ENCODE results near the gene THEM4. TPM values are rescaled to one million over a fixed set of nuclear protein-coding genes. Genes with fewer than 3 reads are reported as not detected.
A peak's percentile ranks its signal among the peaks of the same experiment; 100 is the strongest.

Gene THEM4
- total and polyA plus RNA-seq, 10 donors = 10.1 to 46.3 (median 15.5) TPM

DNA sequence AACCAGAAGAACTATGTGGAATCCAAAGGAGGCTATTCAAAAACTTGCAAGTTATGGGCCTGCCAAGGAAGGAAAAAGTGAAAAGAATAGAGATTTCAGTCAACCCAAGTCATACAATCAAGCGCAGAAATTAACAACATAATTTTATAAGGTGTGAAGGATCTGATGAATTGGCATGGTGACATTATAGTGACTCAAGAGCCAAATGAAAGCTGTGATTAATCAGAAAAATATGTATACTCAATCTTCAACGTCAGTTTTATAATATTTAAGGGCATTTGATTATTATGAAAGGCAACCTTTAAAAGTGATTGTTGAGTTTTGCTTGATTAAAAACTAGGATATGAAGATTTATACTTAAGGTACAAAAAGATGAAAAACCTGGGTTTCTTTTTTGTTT is 37.8 kb upstream of the THEM4 start:
- H3K4me3 ChIP-seq = no peak overlapping the region
- WGBS, 5 donors = 89 to 96% (median 92%) methylated on average over 2 of the region's 2 CpGs

DNA sequence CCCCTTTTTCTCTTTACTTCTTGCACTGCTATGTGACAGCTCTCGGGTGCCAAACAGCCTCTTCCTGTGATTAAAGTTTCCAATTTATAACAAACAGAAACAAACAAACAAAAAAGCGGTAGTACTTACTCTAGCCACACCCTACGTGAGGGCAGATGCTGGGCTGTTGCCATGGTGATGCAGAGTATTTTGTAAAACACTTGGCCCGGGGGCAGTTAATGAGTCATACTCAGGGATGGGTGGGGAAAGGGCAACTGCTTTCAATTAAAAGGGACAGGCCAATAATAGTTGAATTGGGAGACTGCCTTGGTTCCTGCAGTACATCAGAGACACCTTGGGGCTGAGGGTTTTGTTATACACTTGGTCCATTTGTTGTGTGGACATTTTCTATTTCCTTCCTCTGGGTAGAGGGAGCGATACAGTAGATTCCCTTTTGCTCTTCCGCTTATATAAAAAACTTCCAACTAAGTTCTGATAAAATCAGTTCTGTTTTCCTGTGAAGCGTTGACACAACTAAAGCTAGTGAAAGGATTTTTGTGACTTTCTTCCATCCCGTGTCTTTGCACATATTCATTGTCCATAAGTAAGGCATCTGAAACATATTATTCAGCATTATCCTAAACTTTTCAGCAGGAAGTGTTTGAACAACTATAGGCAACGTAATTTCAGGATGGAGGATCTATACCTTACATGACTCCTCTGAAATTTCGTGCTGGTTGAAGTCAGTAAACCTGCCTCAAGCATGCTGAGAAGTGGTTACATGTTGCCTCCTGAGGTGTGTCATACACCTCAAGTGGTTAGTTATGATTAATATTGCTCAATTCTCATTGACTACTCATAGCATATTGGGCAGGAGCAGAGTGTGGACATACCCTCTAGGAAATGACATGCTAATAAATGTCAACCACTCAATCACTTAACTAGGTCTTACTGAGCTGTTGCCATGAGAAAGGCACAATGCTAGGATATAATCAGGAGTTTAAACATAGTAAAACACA is 36.7 kb upstream of the THEM4 start:
- Histone ChIP-seq H3K27ac (peak overlapping the region in 6 of 8 donors; percentile 30 to 76 (median 54)), H3K9me3 (no peaks in the 10 kb centered on the region), H3K36me3 (no peaks in the 10 kb centered on the region), H3K4me1 (peaks cover 7 to 38% (median 30%) of the 10 kb centered on the region in 6 donors), H3K4me3 (peak overlapping the region in 1 of 8 donors; percentile 21), H3K27me3 (replicated peaks in 1 of 7) (no peaks in the 10 kb centered on the region)
- intact Hi-C loops (cut with DNase I; ENCODE audit: low total_unique reads) = no loop called here
- DNase-seq = no peak
- 25 to 42% (median 32%) methylated on average over 10 of the region's 10 CpGs for WGBS, 5 donors
- TF ChIP-seq, protein P1, sequence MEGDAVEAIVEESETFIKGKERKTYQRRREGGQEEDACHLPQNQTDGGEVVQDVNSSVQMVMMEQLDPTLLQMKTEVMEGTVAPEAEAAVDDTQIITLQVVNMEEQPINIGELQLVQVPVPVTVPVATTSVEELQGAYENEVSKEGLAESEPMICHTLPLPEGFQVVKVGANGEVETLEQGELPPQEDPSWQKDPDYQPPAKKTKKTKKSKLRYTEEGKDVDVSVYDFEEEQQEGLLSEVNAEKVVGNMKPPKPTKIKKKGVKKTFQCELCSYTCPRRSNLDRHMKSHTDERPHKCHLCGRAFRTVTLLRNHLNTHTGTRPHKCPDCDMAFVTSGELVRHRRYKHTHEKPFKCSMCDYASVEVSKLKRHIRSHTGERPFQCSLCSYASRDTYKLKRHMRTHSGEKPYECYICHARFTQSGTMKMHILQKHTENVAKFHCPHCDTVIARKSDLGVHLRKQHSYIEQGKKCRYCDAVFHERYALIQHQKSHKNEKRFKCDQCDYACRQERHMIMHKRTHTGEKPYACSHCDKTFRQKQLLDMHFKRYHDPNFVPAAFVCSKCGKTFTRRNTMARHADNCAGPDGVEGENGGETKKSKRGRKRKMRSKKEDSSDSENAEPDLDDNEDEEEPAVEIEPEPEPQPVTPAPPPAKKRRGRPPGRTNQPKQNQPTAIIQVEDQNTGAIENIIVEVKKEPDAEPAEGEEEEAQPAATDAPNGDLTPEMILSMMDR (IDR thresholded peaks at IDR 0.05 in 8 of 11, conservative IDR thresholded peaks at IDR 0.05 in 3 of 11) = peak in 2 of 11 experiments; percentile 8 to 28
- no peak for TF ChIP-seq POLR2A (IDR thresholded peaks at IDR 0.05)
- TF ChIP-seq POLR2AphosphoS5 (IDR thresholded peaks at IDR 0.05) = peak in 1 of 3 donors; percentile 49

More for the DNA sequence above, 37.8 kb upstream of the THEM4 start:
- TF ChIP-seq, protein P1 (IDR thresholded peaks at IDR 0.05 in 8 of 11, conservative IDR thresholded peaks at IDR 0.05 in 3 of 11) = no peak
- TF ChIP-seq POLR2AphosphoS5 (IDR thresholded peaks at IDR 0.05) (no peak), POLR2A (IDR thresholded peaks at IDR 0.05) (no peak)
- intact Hi-C loops (cut with DNase I; ENCODE audit: low total_unique reads) = no loop called here
- no peaks in the 10 kb centered on the region for H3K9me3 ChIP-seq
- no peaks in the 10 kb centered on the region for H3K36me3 ChIP-seq
- no peak for DNase-seq
- peaks cover 7 to 28% (median 25%) of the 10 kb centered on the region in 6 donors for H3K4me1 ChIP-seq
- no peaks in the 10 kb centered on the region for H3K27me3 ChIP-seq (replicated peaks in 1 of 7)
- H3K27ac ChIP-seq = no peak overlapping the region

DNA sequence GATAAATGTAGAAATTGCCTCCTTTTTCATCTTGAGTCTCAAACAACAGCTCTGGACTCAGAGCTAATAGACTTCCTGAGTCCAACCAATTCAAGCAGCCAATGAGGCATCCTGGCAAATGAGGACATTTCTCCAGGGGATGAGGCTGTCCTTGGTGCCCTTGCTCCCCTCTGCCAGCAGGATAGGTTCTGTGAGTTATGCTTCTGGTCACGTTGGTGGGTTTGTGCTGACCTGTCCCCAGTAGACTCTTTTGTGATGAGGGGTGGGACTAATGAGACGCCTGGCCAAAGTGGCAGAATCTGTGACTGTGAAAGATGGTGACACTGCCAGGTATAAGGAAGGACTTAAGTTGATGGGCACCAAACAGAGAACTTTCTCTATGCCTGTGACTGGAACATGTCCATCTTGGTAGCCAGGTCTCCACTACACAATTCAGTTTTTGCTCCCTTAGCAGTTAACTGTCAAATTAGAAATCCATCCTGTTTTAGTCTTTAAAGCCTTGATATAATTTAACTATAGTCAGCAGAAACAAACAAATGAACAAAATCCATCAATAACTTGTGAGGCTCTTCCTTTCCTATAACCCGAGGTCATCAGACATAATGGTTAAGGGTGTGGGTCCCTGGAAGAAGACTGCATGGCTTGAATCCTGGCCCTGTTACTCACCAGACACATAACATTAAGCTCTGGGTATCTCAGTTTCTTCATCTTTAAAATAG is 35.7 kb upstream of the THEM4 start:
- Histone ChIP-seq H3K4me1 (peaks cover 7 to 40% (median 34%) of the 10 kb centered on the region in 6 donors), H3K27me3 (replicated peaks in 1 of 7) (no peaks in the 10 kb centered on the region), H3K4me3 (peak overlapping the region in 1 of 8 donors; percentile 21), H3K9me3 (no peaks in the 10 kb centered on the region), H3K36me3 (no peaks in the 10 kb centered on the region), H3K27ac (peak overlapping the region in 6 of 8 donors; percentile 30 to 76 (median 54))
- intact Hi-C loops (cut with DNase I; ENCODE audit: low total_unique reads) = no loop called here
- DNase-seq = no peak
- 71 to 88% (median 83%) methylated on average over 3 of the region's 3 CpGs for WGBS, 5 donors
- no peak for TF ChIP-seq POLR2A (IDR thresholded peaks at IDR 0.05)
- no peak for TF ChIP-seq POLR2AphosphoS5 (IDR thresholded peaks at IDR 0.05)
- TF ChIP-seq, protein P1 (IDR thresholded peaks at IDR 0.05 in 8 of 11, conservative IDR thresholded peaks at IDR 0.05 in 3 of 11) = no peak
